ENCODE measurements around the gene SVBP.
"Not testable (repeated sequence)": the region's sequence is repeated elsewhere in the genome, so short reads cannot be mapped to it uniquely, and the experiment has no call there.

The SVBP gene

GRCh38 chr1:42816585-42817439, at the start of gene SVBP, which contains the start of gene ERMAP:
TSS of gene SVBP (minus strand) at chr1:42817397. CDS start at chr1:42816544, 853 bp downstream.
TSS of gene ERMAP (plus strand) at chr1:42817122. CDS start at chr1:42830449, 13,327 bp downstream.
- POLR2A ChIA-PET: interaction anchor here (0.6 to 1.2 kb wide), 2 partner anchors 28 to 50 kb away, joined by 3 to 9 read pairs; partner anchors contain the start of genes C1orf50 and P3H1
- no peak for TF ChIP-seq CTCF (IDR thresholded peaks at IDR 0.05; ENCODE audit: insufficient read depth, low read length, missing control alignments)
- peak within 1 kb of the TSS; percentile 87 for H3K4me3 ChIP-seq (ENCODE audit: low read depth, low read length)
- CTCF ChIA-PET: interaction anchor here (0.9 to 3.8 kb wide), 4 partner anchors 9 to 38 kb away, joined by 3 to 16 read pairs (median 4); partner anchors contain the start of gene ZNF691
- DNase-seq (ENCODE audit: low read depth, low spot score): no peak

- no peak overlapping the region for H3K4me3 ChIP-seq (ENCODE audit: low read depth, low read length)
- no peak for TF ChIP-seq CTCF (IDR thresholded peaks at IDR 0.05; ENCODE audit: insufficient read depth, low read length, missing control alignments)
- no peak for DNase-seq (ENCODE audit: low read depth, low spot score)
- CTCF ChIA-PET: no interaction called here
- POLR2A ChIA-PET: no interaction called here
Measured at GRCh38 chr1:42866549-42866948, 49.4 kb upstream of the SVBP start.

- no peak for DNase-seq (ENCODE audit: low read depth, low spot score)
- TF ChIP-seq CTCF (IDR thresholded peaks at IDR 0.05; ENCODE audit: insufficient read depth, low read length, missing control alignments): no peak
- CTCF ChIA-PET: no interaction called here
- POLR2A ChIA-PET: no interaction called here
- H3K4me3 ChIP-seq (ENCODE audit: low read depth, low read length): no peak overlapping the region
Measured at GRCh38 chr1:42861014-42861399, 43.8 kb upstream of the SVBP start.

- no peak for DNase-seq (ENCODE audit: low read depth, low spot score)
- TF ChIP-seq CTCF (IDR thresholded peaks at IDR 0.05; ENCODE audit: insufficient read depth, low read length, missing control alignments): no peak
- ChIA-PET POLR2A (no interaction called here), CTCF (no interaction called here)
- H3K4me3 ChIP-seq (ENCODE audit: low read depth, low read length): no peak overlapping the region
Measured at GRCh38 chr1:42860339-42861013, 43.3 kb upstream of the SVBP start.

GRCh38 chr1:42859366-42859765, 42.2 kb upstream of the SVBP start:
- DNase-seq (ENCODE audit: low read depth, low spot score); POLR2A ChIA-PET; H3K4me3 ChIP-seq (ENCODE audit: low read depth, low read length): not testable (repeated sequence)
- CTCF ChIA-PET: interaction anchor here (1.3 kb wide), 1 partner anchor 13 kb away, joined by 4 read pairs; the partner anchor contains the start of gene ZNF691

GRCh38 chr1:42856554-42856953, 39.4 kb upstream of the SVBP start:
- H3K4me3 ChIP-seq (ENCODE audit: low read depth, low read length); DNase-seq (ENCODE audit: low read depth, low spot score); POLR2A ChIA-PET: not testable (repeated sequence)
- CTCF ChIA-PET: interaction anchor here (1.3 kb wide), 1 partner anchor 10 kb away, joined by 6 read pairs; the partner anchor contains the start of gene ZNF691
